NB4 (cell line): ENCODE measurements around the gene GOLM1.

Source experiments
- MAX ChIP-seq: IDR thresholded peaks from 2 replicates; pipeline ENCODE4 v1.6.1; 2011; ENCODE audit warnings: low read depth, low read length
- POLR2A ChIP-seq: IDR thresholded peaks from 2 replicates; pipeline ENCODE4 v1.6.1; 2011; ENCODE audit warnings: mild to moderate bottlenecking; ENCODE audit not compliant: insufficient read length; ENCODE audit errors: extremely low read depth

- TF ChIP-seq POLR2A (no peak), MAX (no peak)
Observed at GRCh38 chr9:86078731-86079130, 20.6 kb downstream of the GOLM1 start.
